Type B pancreatic cell (in vitro differentiated cells): ENCODE results near the gene MBD3L1. TPM values are rescaled to one million over a fixed set of nuclear protein-coding genes. Genes with fewer than 3 reads are reported as not detected.

Experiments
- DNase-seq: peaks from one replicate; pipeline ENCODE4 v3.0.0; 2021; ENCODE audit warnings: mixed read lengths; ENCODE audit not compliant: unreplicated experiment; ENCODE audit errors: extremely low spot score
- H3K27ac Mint-ChIP-seq: 2 replicates; pipeline ENCODE4 v1.8.0; 2021; ENCODE audit warnings: mild to moderate bottlenecking, mixed read lengths
- H3K27me3 Mint-ChIP-seq: 2 replicates; pipeline ENCODE4 v1.8.0; 2021; ENCODE audit warnings: mixed read lengths
- H3K36me3 Mint-ChIP-seq: 2 replicates; pipeline ENCODE4 v1.8.0; 2021; ENCODE audit warnings: mixed read lengths
- H3K4me1 Mint-ChIP-seq: one replicate; pipeline ENCODE4 v1.8.0; 2021; ENCODE audit warnings: mixed read lengths; ENCODE audit not compliant: unreplicated experiment
- H3K4me3 Mint-ChIP-seq: 2 replicates; pipeline ENCODE4 v1.8.0; 2021; ENCODE audit warnings: mild to moderate bottlenecking, mixed read lengths
- H3K9me3 Mint-ChIP-seq: 2 replicates; pipeline ENCODE4 v1.8.0; 2021; ENCODE audit warnings: mixed read lengths
- CTCF ChIP-seq: fragments of 200-600 bp; sonication (generic); conservative IDR thresholded peaks from 2 replicates; pipeline ENCODE4 v1.5.0; 2021; ENCODE audit warnings: antibody characterized with exemption, mild to moderate bottlenecking
- long read RNA-seq: library from polyadenylated mRNA; unstranded; transcript quantifications from one replicate; pipeline ENCODE4 v2.0.0, GENCODE V29; 2020
- total RNA-seq: library from RNA; stranded (reverse); gene quantifications from 2 replicates; pipeline ENCODE4 v1.2.1, GENCODE V29; 2021; ENCODE audit warnings: low replicate concordance

MBD3L1 gene
- total RNA-seq = not detected in 2 replicates
- long read RNA-seq = 0 reads

- H3K36me3 Mint-ChIP-seq = peaks cover 14% of the 10 kb centered on the region
Measured at GRCh38 chr19:8832132-8833021, at the start of gene MBD3L1, which contains the start of gene ZNF558. Gene MBD3L1 (plus strand): TSS chr19:8832377. CDS start chr19:8842679, 10,302 bp downstream. Gene ZNF558 (minus strand): TSS chr19:8832304. CDS start chr19:8822659, 9,645 bp downstream.

GRCh38 chr19:8794823-8795222 is 37.4 kb upstream of the MBD3L1 start:
- Mint-ChIP-seq H3K36me3 (no peaks in the 10 kb centered on the region), H3K27me3 (no peaks in the 10 kb centered on the region), H3K4me3 (no peak overlapping the region), H3K4me1 (no peaks in the 10 kb centered on the region), H3K9me3 (no peaks in the 10 kb centered on the region), H3K27ac (no peak overlapping the region)
- no peak for DNase-seq
- no peak for TF ChIP-seq CTCF

More at GRCh38 chr19:8832132-8833021, at the start of gene MBD3L1, which contains the start of gene ZNF558:
- Mint-ChIP-seq H3K27ac (peak within 1 kb of the TSS; percentile 96), H3K4me3 (peak within 1 kb of the TSS; percentile 93), H3K9me3 (no peaks in the 10 kb centered on the region), H3K4me1 (peaks cover 8% of the 10 kb centered on the region), H3K27me3 (no peaks in the 10 kb centered on the region)
- peak; percentile 98 for DNase-seq
- peak; percentile 19 for TF ChIP-seq CTCF

GRCh38 chr19:8806661-8807060 is 25.5 kb upstream of the MBD3L1 start:
- Mint-ChIP-seq H3K27me3 (no peaks in the 10 kb centered on the region), H3K36me3 (peaks cover 59% of the 10 kb centered on the region), H3K27ac (no peak overlapping the region), H3K4me1 (no peaks in the 10 kb centered on the region), H3K9me3 (peaks cover 24% of the 10 kb centered on the region), H3K4me3 (no peak overlapping the region)
- DNase-seq = no peak
- TF ChIP-seq CTCF = no peak

GRCh38 chr19:8811315-8812172 is 20.6 kb upstream of the MBD3L1 start:
- H3K4me1 Mint-ChIP-seq = no peaks in the 10 kb centered on the region
- H3K27ac Mint-ChIP-seq = no peak overlapping the region
- no peak for DNase-seq
- H3K36me3 Mint-ChIP-seq = peaks cover 84% of the 10 kb centered on the region
- H3K9me3 Mint-ChIP-seq = peaks cover 41% of the 10 kb centered on the region
- no peak overlapping the region for H3K4me3 Mint-ChIP-seq
- no peaks in the 10 kb centered on the region for H3K27me3 Mint-ChIP-seq
- TF ChIP-seq CTCF = no peak

GRCh38 chr19:8814176-8814575 is 18.0 kb upstream of the MBD3L1 start:
- H3K27me3 Mint-ChIP-seq = no peaks in the 10 kb centered on the region
- H3K36me3 Mint-ChIP-seq = peaks cover 91% of the 10 kb centered on the region
- DNase-seq = no peak
- no peak for TF ChIP-seq CTCF
- H3K27ac Mint-ChIP-seq = no peak overlapping the region
- no peaks in the 10 kb centered on the region for H3K4me1 Mint-ChIP-seq
- H3K4me3 Mint-ChIP-seq = no peak overlapping the region
- peaks cover 43% of the 10 kb centered on the region for H3K9me3 Mint-ChIP-seq
